ENCODE data around the gene MAN1A1. TPM values are rescaled to one million over a fixed set of nuclear protein-coding genes. Genes with fewer than 3 reads are reported as not detected.
"Not testable (repeated sequence)": the region's sequence is repeated elsewhere in the genome, so short reads cannot be mapped to it uniquely, and the experiment has no call there.

The MAN1A1 gene
- total RNA-seq, 1 experiment from 2014 or later, result 6.8 TPM

DNA sequence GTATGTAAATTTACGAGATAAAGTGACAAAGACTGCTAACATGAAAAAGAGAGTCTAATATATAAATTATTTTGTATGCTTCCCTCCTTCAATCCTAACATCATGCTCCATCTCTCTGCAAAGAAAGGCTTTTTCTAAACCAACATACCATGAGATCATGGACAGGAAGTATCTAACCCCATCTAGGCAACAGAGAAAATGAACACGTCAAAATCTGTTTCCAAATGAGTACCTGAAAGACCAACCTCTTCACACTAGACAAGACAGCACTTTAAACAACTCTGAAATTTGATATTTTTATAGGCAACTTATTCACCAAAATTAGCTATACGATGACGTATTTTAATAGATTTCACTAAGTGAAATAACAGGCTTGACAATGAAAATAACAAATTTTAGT, 54.6 kb downstream of the MAN1A1 start (continued):
- TF ChIP-seq ZBTB21 (CRISPR knock-in tag; IDR thresholded peaks at IDR 0.05; ENCODE audit: borderline replicate concordance) (no peak), ZNF416 (CRISPR knock-in tag; IDR thresholded peaks at IDR 0.05) (no peak), ZNF317 (CRISPR knock-in tag; IDR thresholded peaks at IDR 0.05; ENCODE audit: borderline replicate concordance, low read depth) (no peak), CBFB (CRISPR knock-in tag; IDR thresholded peaks at IDR 0.05; ENCODE audit: low read depth) (no peak)

DNA sequence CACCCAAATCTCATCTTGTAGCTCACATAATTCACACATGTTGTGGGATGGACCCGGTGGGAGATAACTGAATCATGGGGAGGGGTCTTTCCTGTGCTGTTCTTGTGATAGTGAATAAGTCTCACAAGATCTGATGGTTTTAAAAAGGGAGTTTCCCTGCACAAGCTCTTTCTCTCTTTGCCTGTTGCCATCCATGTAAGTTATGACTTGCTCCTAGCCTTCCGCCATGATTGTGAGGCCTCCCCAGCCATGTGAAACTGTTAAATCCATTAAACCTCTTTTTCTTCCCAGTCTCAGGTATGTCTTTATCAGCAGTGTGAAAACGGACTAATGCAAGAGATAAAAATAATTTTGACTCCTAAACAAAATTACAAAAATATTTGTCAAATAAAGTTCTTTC, 58.5 kb downstream of the MAN1A1 start:
- ATAC-seq; H3K9me3 Mint-ChIP-seq; H3K36me3 Mint-ChIP-seq; H3K27me3 Mint-ChIP-seq (ENCODE audit: low read depth); DNase-seq (ENCODE audit: low spot score); CTCF ChIA-PET; POLR2A ChIA-PET; H3K4me3 Mint-ChIP-seq; H3K27ac Mint-ChIP-seq: not testable (repeated sequence)
- H3K4me1 Mint-ChIP-seq, result peaks cover 17% of the 10 kb centered on the region

DNA sequence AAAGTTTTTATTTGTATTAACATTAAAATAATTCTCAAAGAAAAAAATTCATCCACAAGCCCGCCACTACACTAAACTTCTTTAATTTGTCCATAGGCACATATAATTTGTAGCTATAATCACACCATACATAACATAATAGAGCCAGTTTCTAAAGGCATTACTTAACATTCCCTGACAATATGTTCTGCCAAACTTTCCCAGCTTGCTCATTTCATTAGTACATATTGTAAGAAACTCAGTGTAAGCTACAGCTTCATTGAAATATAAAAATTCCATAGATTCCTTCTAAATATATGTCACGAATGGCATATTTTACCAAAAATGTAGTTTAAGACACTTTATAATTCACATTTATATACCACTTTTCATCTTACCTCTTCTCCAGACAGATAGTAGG, 59.3 kb downstream of the MAN1A1 start:
- H3K36me3 Mint-ChIP-seq, result no peaks in the 10 kb centered on the region
- no peaks in the 10 kb centered on the region for H3K27me3 Mint-ChIP-seq (ENCODE audit: low read depth)
- no peak overlapping the region for H3K4me3 Mint-ChIP-seq
- ChIA-PET CTCF (no interaction called here), POLR2A (no interaction called here)
- TF ChIP-seq GABPB1 (CRISPR knock-in tag; IDR thresholded peaks at IDR 0.05), result no peak
- TF ChIP-seq, protein P1, sequence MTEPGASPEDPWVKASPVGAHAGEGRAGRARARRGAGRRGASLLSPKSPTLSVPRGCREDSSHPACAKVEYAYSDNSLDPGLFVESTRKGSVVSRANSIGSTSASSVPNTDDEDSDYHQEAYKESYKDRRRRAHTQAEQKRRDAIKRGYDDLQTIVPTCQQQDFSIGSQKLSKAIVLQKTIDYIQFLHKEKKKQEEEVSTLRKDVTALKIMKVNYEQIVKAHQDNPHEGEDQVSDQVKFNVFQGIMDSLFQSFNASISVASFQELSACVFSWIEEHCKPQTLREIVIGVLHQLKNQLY (CRISPR knock-in tag; IDR thresholded peaks at IDR 0.05), result no peak
- TF ChIP-seq CREB1 (CRISPR knock-in tag; IDR thresholded peaks at IDR 0.05), result no peak
- TF ChIP-seq, protein P2, sequence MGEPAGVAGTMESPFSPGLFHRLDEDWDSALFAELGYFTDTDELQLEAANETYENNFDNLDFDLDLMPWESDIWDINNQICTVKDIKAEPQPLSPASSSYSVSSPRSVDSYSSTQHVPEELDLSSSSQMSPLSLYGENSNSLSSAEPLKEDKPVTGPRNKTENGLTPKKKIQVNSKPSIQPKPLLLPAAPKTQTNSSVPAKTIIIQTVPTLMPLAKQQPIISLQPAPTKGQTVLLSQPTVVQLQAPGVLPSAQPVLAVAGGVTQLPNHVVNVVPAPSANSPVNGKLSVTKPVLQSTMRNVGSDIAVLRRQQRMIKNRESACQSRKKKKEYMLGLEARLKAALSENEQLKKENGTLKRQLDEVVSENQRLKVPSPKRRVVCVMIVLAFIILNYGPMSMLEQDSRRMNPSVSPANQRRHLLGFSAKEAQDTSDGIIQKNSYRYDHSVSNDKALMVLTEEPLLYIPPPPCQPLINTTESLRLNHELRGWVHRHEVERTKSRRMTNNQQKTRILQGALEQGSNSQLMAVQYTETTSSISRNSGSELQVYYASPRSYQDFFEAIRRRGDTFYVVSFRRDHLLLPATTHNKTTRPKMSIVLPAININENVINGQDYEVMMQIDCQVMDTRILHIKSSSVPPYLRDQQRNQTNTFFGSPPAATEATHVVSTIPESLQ (CRISPR knock-in tag; IDR thresholded peaks at IDR 0.05), result no peak
- no peak for TF ChIP-seq ATF1 (CRISPR knock-in tag; IDR thresholded peaks at IDR 0.05)
- TF ChIP-seq, protein P3, sequence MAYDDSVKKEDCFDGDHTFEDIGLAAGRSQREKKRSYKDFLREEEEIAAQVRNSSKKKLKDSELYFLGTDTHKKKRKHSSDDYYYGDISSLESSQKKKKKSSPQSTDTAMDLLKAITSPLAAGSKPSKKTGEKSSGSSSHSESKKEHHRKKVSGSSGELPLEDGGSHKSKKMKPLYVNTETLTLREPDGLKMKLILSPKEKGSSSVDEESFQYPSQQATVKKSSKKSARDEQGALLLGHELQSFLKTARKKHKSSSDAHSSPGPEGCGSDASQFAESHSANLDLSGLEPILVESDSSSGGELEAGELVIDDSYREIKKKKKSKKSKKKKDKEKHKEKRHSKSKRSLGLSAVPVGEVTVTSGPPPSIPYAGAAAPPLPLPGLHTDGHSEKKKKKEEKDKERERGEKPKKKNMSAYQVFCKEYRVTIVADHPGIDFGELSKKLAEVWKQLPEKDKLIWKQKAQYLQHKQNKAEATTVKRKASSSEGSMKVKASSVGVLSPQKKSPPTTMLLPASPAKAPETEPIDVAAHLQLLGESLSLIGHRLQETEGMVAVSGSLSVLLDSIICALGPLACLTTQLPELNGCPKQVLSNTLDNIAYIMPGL (CRISPR knock-in tag; IDR thresholded peaks at IDR 0.05), result no peak
- TF ChIP-seq FOXP1 (CRISPR knock-in tag; IDR thresholded peaks at IDR 0.05; ENCODE audit: borderline replicate concordance), result no peak
- TF ChIP-seq, protein P4, sequence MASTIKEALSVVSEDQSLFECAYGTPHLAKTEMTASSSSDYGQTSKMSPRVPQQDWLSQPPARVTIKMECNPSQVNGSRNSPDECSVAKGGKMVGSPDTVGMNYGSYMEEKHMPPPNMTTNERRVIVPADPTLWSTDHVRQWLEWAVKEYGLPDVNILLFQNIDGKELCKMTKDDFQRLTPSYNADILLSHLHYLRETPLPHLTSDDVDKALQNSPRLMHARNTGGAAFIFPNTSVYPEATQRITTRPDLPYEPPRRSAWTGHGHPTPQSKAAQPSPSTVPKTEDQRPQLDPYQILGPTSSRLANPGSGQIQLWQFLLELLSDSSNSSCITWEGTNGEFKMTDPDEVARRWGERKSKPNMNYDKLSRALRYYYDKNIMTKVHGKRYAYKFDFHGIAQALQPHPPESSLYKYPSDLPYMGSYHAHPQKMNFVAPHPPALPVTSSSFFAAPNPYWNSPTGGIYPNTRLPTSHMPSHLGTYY (CRISPR knock-in tag; IDR thresholded peaks at IDR 0.05), result no peak
- no peak for TF ChIP-seq IRF2 (CRISPR knock-in tag; IDR thresholded peaks at IDR 0.05; ENCODE audit: borderline replicate concordance, low read depth)
- no peak for TF ChIP-seq CREM (CRISPR knock-in tag; IDR thresholded peaks at IDR 0.05)
- no peak for TF ChIP-seq GRHL2 (CRISPR knock-in tag; IDR thresholded peaks at IDR 0.05; ENCODE audit: insufficient replicate concordance, severe bottlenecking)
- TF ChIP-seq NFE2L1 (CRISPR knock-in tag; IDR thresholded peaks at IDR 0.05), result no peak
- no peak for TF ChIP-seq OVOL2 (CRISPR knock-in tag; IDR thresholded peaks at IDR 0.05; ENCODE audit: borderline replicate concordance)
- TF ChIP-seq, protein P5, sequence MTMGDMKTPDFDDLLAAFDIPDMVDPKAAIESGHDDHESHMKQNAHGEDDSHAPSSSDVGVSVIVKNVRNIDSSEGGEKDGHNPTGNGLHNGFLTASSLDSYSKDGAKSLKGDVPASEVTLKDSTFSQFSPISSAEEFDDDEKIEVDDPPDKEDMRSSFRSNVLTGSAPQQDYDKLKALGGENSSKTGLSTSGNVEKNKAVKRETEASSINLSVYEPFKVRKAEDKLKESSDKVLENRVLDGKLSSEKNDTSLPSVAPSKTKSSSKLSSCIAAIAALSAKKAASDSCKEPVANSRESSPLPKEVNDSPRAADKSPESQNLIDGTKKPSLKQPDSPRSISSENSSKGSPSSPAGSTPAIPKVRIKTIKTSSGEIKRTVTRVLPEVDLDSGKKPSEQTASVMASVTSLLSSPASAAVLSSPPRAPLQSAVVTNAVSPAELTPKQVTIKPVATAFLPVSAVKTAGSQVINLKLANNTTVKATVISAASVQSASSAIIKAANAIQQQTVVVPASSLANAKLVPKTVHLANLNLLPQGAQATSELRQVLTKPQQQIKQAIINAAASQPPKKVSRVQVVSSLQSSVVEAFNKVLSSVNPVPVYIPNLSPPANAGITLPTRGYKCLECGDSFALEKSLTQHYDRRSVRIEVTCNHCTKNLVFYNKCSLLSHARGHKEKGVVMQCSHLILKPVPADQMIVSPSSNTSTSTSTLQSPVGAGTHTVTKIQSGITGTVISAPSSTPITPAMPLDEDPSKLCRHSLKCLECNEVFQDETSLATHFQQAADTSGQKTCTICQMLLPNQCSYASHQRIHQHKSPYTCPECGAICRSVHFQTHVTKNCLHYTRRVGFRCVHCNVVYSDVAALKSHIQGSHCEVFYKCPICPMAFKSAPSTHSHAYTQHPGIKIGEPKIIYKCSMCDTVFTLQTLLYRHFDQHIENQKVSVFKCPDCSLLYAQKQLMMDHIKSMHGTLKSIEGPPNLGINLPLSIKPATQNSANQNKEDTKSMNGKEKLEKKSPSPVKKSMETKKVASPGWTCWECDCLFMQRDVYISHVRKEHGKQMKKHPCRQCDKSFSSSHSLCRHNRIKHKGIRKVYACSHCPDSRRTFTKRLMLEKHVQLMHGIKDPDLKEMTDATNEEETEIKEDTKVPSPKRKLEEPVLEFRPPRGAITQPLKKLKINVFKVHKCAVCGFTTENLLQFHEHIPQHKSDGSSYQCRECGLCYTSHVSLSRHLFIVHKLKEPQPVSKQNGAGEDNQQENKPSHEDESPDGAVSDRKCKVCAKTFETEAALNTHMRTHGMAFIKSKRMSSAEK (CRISPR knock-in tag; IDR thresholded peaks at IDR 0.05; ENCODE audit: borderline replicate concordance), result no peak
- ATAC-seq (no peak), DNase-seq (ENCODE audit: low spot score) (no peak)
- no peak overlapping the region for H3K27ac Mint-ChIP-seq
- peaks cover 9% of the 10 kb centered on the region for H3K4me1 Mint-ChIP-seq
- no peaks in the 10 kb centered on the region for H3K9me3 Mint-ChIP-seq
